HepG2 (cell line): ENCODE data around the gene PPP2R5B. TPM values are rescaled to one million over a fixed set of nuclear protein-coding genes. Genes with fewer than 3 reads are reported as not detected.

Experiments used
- HOMEZ ChIP-seq: IDR thresholded peaks from 2 replicates; pipeline ENCODE4 v1.6.1; 2016; ENCODE audit warnings: low read depth
- HOXA5 ChIP-seq: sonication (generic); formaldehyde crosslinking; IDR thresholded peaks from 2 replicates; pipeline ENCODE4 v1.4.0; 2020; ENCODE audit warnings: missing genetic modification reagents
- KDM6A ChIP-seq: IDR thresholded peaks from 2 replicates; pipeline ENCODE4 v1.6.1; 2016; ENCODE audit warnings: low read depth
- MTERF4 ChIP-seq: sonication (generic); formaldehyde crosslinking; IDR thresholded peaks from 2 replicates; pipeline ENCODE4 v1.8.0; 2023; ENCODE audit warnings: mild to moderate bottlenecking, missing genetic modification reagents
- POLR2A ChIP-seq, 2 experiments: IDR thresholded peaks; 2 replicates each; pipeline ENCODE4 v1.6.1; 2011; ENCODE audit warnings: low read depth in 2 of 2, low read length in 2 of 2, mild to moderate bottlenecking in 1 of 2, moderate library complexity in 1 of 2; ENCODE audit not compliant: insufficient read depth in 1 of 2
- POLR2AphosphoS5 ChIP-seq: IDR thresholded peaks from 2 replicates; pipeline ENCODE4 v1.6.1; 2012; ENCODE audit warnings: low read depth, low read length
- RARG ChIP-seq: sonication (generic); formaldehyde crosslinking; IDR thresholded peaks from 2 replicates; pipeline ENCODE4 v1.4.0; 2020; ENCODE audit warnings: low read depth, mild to moderate bottlenecking, missing genetic modification reagents
- RXRA ChIP-seq: sonication (generic); formaldehyde crosslinking; IDR thresholded peaks from 2 replicates; pipeline ENCODE4 v1.5.1; 2020; ENCODE audit warnings: missing genetic modification reagents
- TFE3 ChIP-seq: IDR thresholded peaks from 2 replicates; pipeline ENCODE4 v1.6.1; 2016
- ZBTB38 ChIP-seq: sonication (generic); formaldehyde crosslinking; IDR thresholded peaks from 2 replicates; pipeline ENCODE4 v1.5.1; 2020; ENCODE audit warnings: mild to moderate bottlenecking, missing genetic modification reagents
- ZSCAN21 ChIP-seq: sonication (generic); formaldehyde crosslinking; IDR thresholded peaks from 2 replicates; pipeline ENCODE4 v1.8.0; 2022; ENCODE audit warnings: mild to moderate bottlenecking, missing genetic modification reagents, moderate library complexity, borderline replicate concordance
- polyA plus RNA-seq, 8 experiments: library from polyadenylated mRNA; depleted of rRNA in 3 of 8; stranded (reverse) in 7 of 8; unstranded in 1 of 8; fragments of >200 nt; fragmentation: Illumina TruSeq in 4 of 8; extraction: Trizol in 4 of 8; gene quantifications; 2 replicates each; pipeline versions ENCODE4 v1.2.1 to v1.2.3, GENCODE V29; 2011 to 2016; ENCODE audit warnings: low read depth in 4 of 8, missing spikeins in 1 of 8, mixed read lengths in 1 of 8; ENCODE audit not compliant: insufficient read depth in 1 of 8
- total RNA-seq, 5 experiments: library from RNA; depleted of rRNA; stranded (reverse); fragments of >200 nt; fragmentation: Illumina TruSeq; extraction: Trizol; gene quantifications; 2 replicates each; pipeline ENCODE4 v1.2.3, GENCODE V29; 2016; ENCODE audit warnings: low read depth in 1 of 5
- TF ChIP-seq, protein P1 (sequence below): sonication (generic); formaldehyde crosslinking; IDR thresholded peaks from one replicate; pipeline ENCODE4 v1.5.1; 2020; ENCODE audit warnings: mild to moderate bottlenecking, missing genetic modification reagents; ENCODE audit errors: not compliant biosample characterization

Gene PPP2R5B
- total and polyA plus RNA-seq, 2 of the 13 experiments (the other 11 are each of a cell fraction or from before 2014, with no cell fraction given) = 2.3 to 8.3 TPM

DNA sequence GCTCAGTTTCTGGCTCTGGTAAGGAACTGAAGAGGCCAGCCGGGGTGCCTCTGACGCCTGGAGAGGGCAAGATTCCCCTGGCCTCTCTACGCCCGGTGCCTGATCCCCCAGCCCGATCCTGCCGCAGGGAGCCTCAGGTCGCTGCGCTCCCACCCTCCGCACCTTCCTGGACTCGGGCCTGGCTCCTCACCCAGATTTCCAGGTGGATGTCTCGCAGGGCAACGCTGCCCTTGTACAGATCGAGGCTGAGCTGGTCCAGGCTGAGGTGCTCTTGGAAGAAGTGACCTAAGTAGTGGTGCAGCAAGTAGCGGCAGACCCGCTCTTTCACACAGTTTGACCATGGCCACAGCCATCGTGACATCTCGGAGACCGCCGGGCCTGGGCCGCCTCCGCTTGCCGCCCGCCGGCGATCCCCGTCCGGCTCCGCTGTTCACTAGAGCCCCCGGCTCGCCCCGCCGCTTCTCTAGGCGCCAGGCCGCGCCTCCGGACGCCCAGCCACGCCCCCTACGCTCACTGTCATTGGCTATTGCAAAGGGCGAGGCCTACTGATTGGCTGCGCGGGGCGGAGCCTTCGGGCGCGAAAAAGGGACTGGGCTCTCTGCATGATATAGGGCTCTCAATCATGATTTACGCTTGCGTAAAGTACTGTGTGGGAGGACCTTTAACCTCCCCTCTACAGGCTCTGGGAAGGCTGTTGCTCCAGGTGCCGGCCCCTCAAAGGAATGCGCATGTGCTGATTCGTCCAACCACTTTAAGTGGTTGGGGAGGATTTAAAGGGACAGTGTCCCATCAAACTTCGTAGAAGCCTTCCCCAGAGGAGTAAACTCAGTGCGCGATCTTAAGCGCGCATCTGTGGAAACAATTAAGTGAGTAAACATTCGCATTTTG lies 7.5 kb upstream of the PPP2R5B start, which contains the start of gene ATG2A (continued):
- TF ChIP-seq, protein P1, sequence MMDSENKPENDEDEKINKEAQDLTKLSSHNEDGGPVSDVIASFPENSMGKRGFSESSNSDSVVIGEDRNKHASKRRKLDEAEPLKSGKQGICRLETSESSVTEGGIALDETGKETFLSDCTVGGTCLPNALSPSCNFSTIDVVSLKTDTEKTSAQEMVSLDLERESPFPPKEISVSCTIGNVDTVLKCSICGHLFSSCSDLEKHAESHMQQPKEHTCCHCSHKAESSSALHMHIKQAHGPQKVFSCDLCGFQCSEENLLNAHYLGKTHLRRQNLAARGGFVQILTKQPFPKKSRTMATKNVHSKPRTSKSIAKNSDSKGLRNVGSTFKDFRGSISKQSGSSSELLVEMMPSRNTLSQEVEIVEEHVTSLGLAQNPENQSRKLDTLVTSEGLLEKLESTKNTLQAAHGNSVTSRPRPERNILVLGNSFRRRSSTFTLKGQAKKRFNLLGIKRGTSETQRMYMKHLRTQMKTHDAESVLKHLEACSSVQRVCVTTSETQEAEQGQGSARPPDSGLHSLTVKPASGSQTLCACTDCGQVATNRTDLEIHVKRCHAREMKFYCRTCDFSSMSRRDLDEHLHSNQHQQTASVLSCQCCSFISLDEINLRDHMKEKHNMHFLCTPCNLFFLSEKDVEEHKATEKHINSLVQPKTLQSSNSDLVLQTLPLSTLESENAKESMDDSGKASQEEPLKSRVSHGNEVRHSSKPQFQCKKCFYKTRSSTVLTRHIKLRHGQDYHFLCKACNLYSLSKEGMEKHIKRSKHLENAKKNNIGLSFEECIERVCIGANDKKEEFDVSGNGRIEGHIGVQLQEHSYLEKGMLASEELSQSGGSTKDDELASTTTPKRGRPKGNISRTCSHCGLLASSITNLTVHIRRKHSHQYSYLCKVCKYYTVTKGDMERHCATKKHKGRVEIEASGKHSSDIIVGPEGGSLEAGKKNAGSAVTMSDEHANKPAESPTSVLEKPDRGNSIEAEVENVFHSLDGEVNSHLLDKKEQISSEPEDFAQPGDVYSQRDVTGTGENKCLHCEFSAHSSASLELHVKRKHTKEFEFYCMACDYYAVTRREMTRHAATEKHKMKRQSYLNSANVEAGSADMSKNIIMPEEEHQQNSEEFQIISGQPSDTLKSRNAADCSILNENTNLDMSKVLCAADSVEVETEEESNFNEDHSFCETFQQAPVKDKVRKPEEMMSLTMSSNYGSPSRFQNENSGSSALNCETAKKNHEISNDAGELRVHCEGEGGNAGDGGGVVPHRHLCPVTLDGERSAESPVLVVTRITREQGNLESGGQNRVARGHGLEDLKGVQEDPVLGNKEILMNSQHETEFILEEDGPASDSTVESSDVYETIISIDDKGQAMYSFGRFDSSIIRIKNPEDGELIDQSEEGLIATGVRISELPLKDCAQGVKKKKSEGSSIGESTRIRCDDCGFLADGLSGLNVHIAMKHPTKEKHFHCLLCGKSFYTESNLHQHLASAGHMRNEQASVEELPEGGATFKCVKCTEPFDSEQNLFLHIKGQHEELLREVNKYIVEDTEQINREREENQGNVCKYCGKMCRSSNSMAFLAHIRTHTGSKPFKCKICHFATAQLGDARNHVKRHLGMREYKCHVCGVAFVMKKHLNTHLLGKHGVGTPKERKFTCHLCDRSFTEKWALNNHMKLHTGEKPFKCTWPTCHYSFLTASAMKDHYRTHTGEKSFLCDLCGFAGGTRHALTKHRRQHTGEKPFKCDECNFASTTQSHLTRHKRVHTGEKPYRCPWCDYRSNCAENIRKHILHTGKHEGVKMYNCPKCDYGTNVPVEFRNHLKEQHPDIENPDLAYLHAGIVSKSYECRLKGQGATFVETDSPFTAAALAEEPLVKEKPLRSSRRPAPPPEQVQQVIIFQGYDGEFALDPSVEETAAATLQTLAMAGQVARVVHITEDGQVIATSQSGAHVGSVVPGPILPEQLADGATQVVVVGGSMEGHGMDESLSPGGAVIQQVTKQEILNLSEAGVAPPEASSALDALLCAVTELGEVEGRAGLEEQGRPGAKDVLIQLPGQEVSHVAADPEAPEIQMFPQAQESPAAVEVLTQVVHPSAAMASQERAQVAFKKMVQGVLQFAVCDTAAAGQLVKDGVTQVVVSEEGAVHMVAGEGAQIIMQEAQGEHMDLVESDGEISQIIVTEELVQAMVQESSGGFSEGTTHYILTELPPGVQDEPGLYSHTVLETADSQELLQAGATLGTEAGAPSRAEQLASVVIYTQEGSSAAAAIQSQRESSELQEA (CRISPR knock-in tag) = peak; percentile 19
- TF ChIP-seq POLR2AphosphoS5 (peak; percentile 67; the same call in 1 of the 2 replicates), RXRA (no peak; the same call in 1 of the 2 replicates), ZSCAN21 (CRISPR knock-in tag) (peak; percentile 71; the same call in 1 of the 2 replicates), ZBTB38 (CRISPR knock-in tag) (peak; percentile 59; the same call in 1 of the 2 replicates), RARG (0 out of 2 replicates have a peak, but pooled peaks have one; percentile 23), KDM6A (0 out of 2 replicates have a peak, but pooled peaks have one; percentile 16), TFE3 (CRISPR knock-in tag) (0 out of 2 replicates have a peak, but pooled peaks have one; percentile 35), HOXA5 (CRISPR knock-in tag) (peak; percentile 53; the same call in 1 of the 2 replicates), POLR2A (IDR thresholded peaks at IDR 0.05; ENCODE audit: insufficient read depth in 1 of 2, low read depth in 2 of 2, low read length in 2 of 2) (peak; percentile 73 to 93), HOMEZ (no peak; the same call in 1 of the 2 replicates), MTERF4 (CRISPR knock-in tag) (peak; percentile 74)
